ENCODE results near the gene SPANXN4. TPM values are rescaled to one million over a fixed set of nuclear protein-coding genes. Genes with fewer than 3 reads are reported as not detected.

Gene SPANXN4
- total RNA-seq, 1 donor from 2014 or later, result not detected

DNA sequence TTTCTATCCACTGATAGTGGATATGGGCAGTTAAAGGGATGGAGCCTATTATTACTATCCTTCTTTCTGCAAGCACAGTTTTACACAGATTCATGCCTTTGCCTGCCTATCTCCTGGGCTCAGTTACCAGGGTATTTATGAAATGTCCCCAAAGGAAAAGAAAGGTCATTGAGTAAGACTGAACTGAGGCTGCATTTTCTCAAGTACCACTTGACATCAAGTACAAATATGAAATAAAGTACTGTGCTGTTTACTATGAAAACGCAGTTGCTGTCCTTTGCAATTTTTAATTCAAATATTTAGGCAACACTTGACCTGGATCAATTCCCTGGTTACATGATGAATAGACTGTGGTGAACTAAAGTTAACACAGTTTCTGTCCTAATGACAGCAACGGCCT lies 23.5 kb upstream of the SPANXN4 start:
- no peak overlapping the region for H3K4me3 Mint-ChIP-seq
- H3K4me1 Mint-ChIP-seq, result no peaks in the 10 kb centered on the region
- H3K79me2 ChIP-seq (ENCODE audit: low read depth), result no peaks in the 10 kb centered on the region
- no peak overlapping the region for H3K27ac ChIP-seq
- no peak overlapping the region for H3K4me2 ChIP-seq
- no peaks in the 10 kb centered on the region for H3F3A ChIP-seq (ENCODE audit: low read depth)
- H3K4me1 ChIP-seq, result no peaks in the 10 kb centered on the region
- TF ChIP-seq, protein P1, sequence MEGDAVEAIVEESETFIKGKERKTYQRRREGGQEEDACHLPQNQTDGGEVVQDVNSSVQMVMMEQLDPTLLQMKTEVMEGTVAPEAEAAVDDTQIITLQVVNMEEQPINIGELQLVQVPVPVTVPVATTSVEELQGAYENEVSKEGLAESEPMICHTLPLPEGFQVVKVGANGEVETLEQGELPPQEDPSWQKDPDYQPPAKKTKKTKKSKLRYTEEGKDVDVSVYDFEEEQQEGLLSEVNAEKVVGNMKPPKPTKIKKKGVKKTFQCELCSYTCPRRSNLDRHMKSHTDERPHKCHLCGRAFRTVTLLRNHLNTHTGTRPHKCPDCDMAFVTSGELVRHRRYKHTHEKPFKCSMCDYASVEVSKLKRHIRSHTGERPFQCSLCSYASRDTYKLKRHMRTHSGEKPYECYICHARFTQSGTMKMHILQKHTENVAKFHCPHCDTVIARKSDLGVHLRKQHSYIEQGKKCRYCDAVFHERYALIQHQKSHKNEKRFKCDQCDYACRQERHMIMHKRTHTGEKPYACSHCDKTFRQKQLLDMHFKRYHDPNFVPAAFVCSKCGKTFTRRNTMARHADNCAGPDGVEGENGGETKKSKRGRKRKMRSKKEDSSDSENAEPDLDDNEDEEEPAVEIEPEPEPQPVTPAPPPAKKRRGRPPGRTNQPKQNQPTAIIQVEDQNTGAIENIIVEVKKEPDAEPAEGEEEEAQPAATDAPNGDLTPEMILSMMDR (IDR thresholded peaks at IDR 0.05), result no peak
- TF ChIP-seq EZH2phosphoT487 (IDR thresholded peaks at IDR 0.05) (no peak), EZH2 (IDR thresholded peaks at IDR 0.05) (no peak)
- no peaks in the 10 kb centered on the region for H3K36me3 ChIP-seq
- no peaks in the 10 kb centered on the region for H3K9me3 Mint-ChIP-seq
- H3K36me3 Mint-ChIP-seq, result no peaks in the 10 kb centered on the region
- no peak overlapping the region for H3K9ac ChIP-seq
- no peaks in the 10 kb centered on the region for H4K20me1 ChIP-seq (ENCODE audit: low read depth)
- peaks cover 2% of the 10 kb centered on the region for H3K9me3 ChIP-seq (ENCODE audit: low read depth)
- no peak for DNase-seq (ENCODE audit: low spot score)
- H2AFZ ChIP-seq (replicated peaks), result no peak overlapping the region
- H3K27me3 ChIP-seq, result no peaks in the 10 kb centered on the region
- no peaks in the 10 kb centered on the region for H3K27me3 Mint-ChIP-seq (ENCODE audit: insufficient read depth, low read depth)
- H3K27ac Mint-ChIP-seq, result no peak overlapping the region
- no peak overlapping the region for H3K4me3 ChIP-seq

DNA sequence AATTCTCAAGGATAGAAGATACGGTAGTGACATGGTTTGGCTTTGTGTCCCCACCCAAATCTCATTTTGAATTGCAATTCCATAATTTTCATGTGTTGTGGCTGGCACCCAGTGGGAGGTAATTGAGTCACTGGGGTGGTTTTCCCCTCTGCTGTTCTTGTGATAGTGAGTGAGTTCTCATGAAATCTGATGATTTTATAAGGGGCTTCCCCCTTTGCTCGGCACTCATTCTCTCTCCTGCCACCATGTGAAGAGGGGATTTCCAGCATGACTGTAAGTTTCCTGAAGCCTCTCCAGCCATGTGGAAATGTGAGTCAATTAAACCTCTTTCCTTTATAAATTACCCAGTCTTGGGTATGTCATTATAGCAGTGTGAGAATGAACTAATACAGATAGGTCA lies 8.5 kb upstream of the SPANXN4 start:
- H3K27ac ChIP-seq, result no peak overlapping the region
- peaks cover 3% of the 10 kb centered on the region for H3K9me3 Mint-ChIP-seq
- H4K20me1 ChIP-seq (ENCODE audit: low read depth), result no peaks in the 10 kb centered on the region
- no peak overlapping the region for H2AFZ ChIP-seq (replicated peaks)
- H3K36me3 ChIP-seq, result no peaks in the 10 kb centered on the region
- H3K27ac Mint-ChIP-seq, result no peak overlapping the region
- DNase-seq (ENCODE audit: low spot score), result no peak
- H3K9me3 ChIP-seq (ENCODE audit: low read depth), result no peaks in the 10 kb centered on the region
- no peak overlapping the region for H3K4me3 ChIP-seq
- H3K4me3 Mint-ChIP-seq, result no peak overlapping the region
- H3K4me2 ChIP-seq, result no peak overlapping the region
- H3K9ac ChIP-seq, result no peak overlapping the region
- no peaks in the 10 kb centered on the region for H3K27me3 Mint-ChIP-seq (ENCODE audit: insufficient read depth, low read depth)
- no peak for TF ChIP-seq EZH2 (IDR thresholded peaks at IDR 0.05)
- TF ChIP-seq, protein P1 (IDR thresholded peaks at IDR 0.05), result no peak
- TF ChIP-seq EZH2phosphoT487 (IDR thresholded peaks at IDR 0.05), result no peak
- no peaks in the 10 kb centered on the region for H3K36me3 Mint-ChIP-seq
- no peaks in the 10 kb centered on the region for H3F3A ChIP-seq (ENCODE audit: low read depth)
- H3K27me3 ChIP-seq, result no peaks in the 10 kb centered on the region
- H3K4me1 Mint-ChIP-seq, result no peaks in the 10 kb centered on the region
- H3K4me1 ChIP-seq, result no peaks in the 10 kb centered on the region
- no peaks in the 10 kb centered on the region for H3K79me2 ChIP-seq (ENCODE audit: low read depth)

DNA sequence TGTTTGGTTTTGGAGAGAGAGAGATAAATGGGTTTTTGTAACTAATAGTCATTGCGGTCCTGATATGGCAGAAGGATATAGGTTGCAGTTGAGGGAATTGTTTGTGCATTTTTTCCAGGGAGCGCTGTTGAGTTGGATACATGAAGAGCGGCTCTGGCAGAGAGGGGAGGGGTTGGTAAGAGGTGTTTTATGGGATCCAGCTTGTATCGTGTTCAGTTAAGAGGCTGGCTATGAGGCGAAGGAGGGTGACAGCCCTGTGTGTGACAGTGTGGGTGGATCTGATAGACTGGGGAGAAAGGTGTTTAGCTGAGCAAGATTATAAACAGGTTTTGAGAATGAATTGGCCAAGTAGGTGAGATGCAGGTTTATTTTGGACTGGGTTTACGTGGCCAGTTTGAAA lies 1.5 kb downstream of the SPANXN4 start:
- DNase-seq (ENCODE audit: low spot score), result no peak
- no peaks in the 10 kb centered on the region for H3K36me3 Mint-ChIP-seq
- no peak for TF ChIP-seq EZH2phosphoT487 (IDR thresholded peaks at IDR 0.05)
- TF ChIP-seq, protein P1 (IDR thresholded peaks at IDR 0.05), result no peak
- TF ChIP-seq EZH2 (IDR thresholded peaks at IDR 0.05), result no peak

More for the DNA sequence above, 1.5 kb downstream of the SPANXN4 start:
- Histone ChIP-seq H3K9me3 (ENCODE audit: low read depth) (no peaks in the 10 kb centered on the region), H3F3A (ENCODE audit: low read depth) (no peaks in the 10 kb centered on the region), H3K79me2 (ENCODE audit: low read depth) (no peaks in the 10 kb centered on the region), H3K9ac (no peak overlapping the region), H2AFZ (replicated peaks) (no peak overlapping the region), H3K4me3 (no peak overlapping the region), H3K4me1 (no peaks in the 10 kb centered on the region), H3K27me3 (no peaks in the 10 kb centered on the region), H3K36me3 (no peaks in the 10 kb centered on the region), H3K27ac (no peak overlapping the region), H4K20me1 (ENCODE audit: low read depth) (no peaks in the 10 kb centered on the region), H3K4me2 (no peak overlapping the region)
- Mint-ChIP-seq H3K27me3 (ENCODE audit: insufficient read depth, low read depth) (peaks cover 4% of the 10 kb centered on the region), H3K27ac (no peak overlapping the region), H3K9me3 (peaks cover 7% of the 10 kb centered on the region), H3K4me3 (no peak overlapping the region), H3K4me1 (no peaks in the 10 kb centered on the region)

Data from neural progenitor cell (in vitro differentiated cells).